Hematopoietic multipotent progenitor cell treated with erythropoietin and hydrocortisone succinate and interleukin-3 and kit ligand, for 17 days (in vitro differentiated cells): Measurements from ENCODE around the gene CCDC137.

Experiments used
- DNase-seq: peaks from one replicate; pipeline ENCODE4 v3.0.0-alpha.2; 2015; ENCODE audit warnings: low spot score

Gene CCDC137

GRCh38 chr17:81702934-81703746, 36.6 kb downstream of the CCDC137 start, which contains the start of gene MRPL12:
TSS of gene MRPL12 (plus strand) at chr17:81703367. CDS start at chr17:81703502, 135 bp downstream.
- DNase-seq = peak; percentile 92

- no peak for DNase-seq
These were observed 37.5 kb downstream of the CCDC137 start for GRCh38 chr17:81703747-81704654.

DNA sequence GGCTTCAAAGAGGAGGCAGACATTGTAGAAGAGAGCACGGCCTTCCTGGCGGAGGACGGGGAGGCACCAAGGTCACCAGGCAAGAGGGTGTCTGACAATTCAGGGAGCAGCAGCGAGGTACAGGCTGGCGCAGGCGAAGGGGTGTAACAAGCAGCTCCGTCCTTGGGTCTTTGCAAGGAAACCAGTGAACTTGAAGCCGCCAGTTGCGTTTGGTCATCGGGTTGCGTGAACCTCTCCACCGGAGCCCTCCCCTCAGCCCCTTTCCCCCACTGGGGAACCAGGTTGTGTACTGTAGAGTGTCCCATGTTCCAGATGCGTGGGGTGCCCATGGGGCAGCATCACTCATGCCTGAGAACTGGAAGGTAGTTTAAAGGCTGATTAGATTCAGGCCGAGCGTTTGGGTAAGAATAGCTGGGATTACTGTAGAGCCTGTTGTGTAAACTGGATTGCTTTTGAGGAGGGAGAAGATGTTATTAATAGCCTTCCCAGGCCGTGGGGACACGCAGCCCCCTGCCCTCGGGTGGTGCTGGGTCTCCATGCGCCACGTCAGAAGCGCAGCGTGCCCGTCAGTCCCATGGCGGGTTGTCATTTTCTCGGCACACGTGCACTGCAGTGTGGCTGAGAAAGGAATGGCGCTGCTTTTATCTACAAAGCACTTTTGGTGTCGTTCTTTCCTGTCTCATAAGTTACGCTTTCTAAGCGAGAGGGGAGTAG, 39.1 kb downstream of the CCDC137 start:
- no peak for DNase-seq

GRCh38 chr17:81706232-81706611, 39.7 kb downstream of the CCDC137 start:
- no peak for DNase-seq

- DNase-seq = no peak
These were observed 40.5 kb downstream of the CCDC137 start for GRCh38 chr17:81706757-81707624.

GRCh38 chr17:81707725-81708646, 41.4 kb downstream of the CCDC137 start:
- DNase-seq = no peak

GRCh38 chr17:81708739-81709185, 42.2 kb downstream of the CCDC137 start:
- no peak for DNase-seq

DNA sequence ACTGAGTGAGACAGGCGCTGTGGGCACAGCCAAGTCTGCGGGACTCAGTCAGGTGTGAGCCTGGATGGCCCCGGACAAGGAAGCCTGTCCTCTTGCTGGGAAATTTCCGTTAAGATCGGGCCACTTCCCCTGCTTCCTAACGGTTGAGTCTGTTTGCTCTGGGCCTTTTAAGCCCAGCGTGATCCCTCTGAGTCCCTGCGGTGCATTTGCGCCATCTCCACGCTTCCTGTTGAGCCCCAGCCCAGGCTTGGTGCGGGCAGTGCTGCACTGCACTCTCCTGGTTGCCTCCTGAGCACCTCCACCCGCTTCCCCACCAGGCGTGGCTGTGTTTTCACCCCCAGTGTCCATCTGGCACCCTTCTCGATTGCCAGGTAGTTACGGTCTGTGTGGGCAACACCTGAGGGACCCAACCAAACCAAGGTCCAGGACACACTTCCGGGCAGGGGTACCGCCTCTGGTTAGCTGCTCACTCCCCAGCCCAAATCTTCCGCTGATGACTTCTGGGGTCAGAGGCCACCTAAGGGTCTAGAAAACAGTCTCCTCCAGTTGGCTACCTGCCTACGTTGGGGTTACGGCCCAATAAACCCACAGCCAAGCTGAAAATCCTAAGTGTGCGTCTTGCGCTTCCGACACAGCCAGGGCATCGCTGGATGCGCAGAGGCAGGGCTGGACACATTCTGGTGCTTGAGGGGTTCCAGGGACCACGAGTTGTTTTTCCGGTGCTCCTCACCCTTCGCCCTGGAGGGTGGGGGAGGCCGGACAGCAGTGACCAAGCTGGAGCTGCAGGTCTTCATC, 44.2 kb downstream of the CCDC137 start:
- no peak for DNase-seq

- DNase-seq = peak; percentile 73
These were observed 45.4 kb downstream of the CCDC137 start, which contains the start of gene SLC25A10 for GRCh38 chr17:81711814-81712467. TSS of gene SLC25A10 (plus strand) at chr17:81712284. CDS start at chr17:81712427, 143 bp downstream.

GRCh38 chr17:81712468-81713003, 46.0 kb downstream of the CCDC137 start:
- DNase-seq = no peak

GRCh38 chr17:81713004-81713555, 46.5 kb downstream of the CCDC137 start:
- DNase-seq = no peak

GRCh38 chr17:81713556-81714411, 47.2 kb downstream of the CCDC137 start:
- no peak for DNase-seq

- DNase-seq = no peak
These were observed 48.0 kb downstream of the CCDC137 start for GRCh38 chr17:81714412-81715106.

- DNase-seq = no peak
These were observed 48.8 kb downstream of the CCDC137 start for GRCh38 chr17:81715107-81715871.

DNA sequence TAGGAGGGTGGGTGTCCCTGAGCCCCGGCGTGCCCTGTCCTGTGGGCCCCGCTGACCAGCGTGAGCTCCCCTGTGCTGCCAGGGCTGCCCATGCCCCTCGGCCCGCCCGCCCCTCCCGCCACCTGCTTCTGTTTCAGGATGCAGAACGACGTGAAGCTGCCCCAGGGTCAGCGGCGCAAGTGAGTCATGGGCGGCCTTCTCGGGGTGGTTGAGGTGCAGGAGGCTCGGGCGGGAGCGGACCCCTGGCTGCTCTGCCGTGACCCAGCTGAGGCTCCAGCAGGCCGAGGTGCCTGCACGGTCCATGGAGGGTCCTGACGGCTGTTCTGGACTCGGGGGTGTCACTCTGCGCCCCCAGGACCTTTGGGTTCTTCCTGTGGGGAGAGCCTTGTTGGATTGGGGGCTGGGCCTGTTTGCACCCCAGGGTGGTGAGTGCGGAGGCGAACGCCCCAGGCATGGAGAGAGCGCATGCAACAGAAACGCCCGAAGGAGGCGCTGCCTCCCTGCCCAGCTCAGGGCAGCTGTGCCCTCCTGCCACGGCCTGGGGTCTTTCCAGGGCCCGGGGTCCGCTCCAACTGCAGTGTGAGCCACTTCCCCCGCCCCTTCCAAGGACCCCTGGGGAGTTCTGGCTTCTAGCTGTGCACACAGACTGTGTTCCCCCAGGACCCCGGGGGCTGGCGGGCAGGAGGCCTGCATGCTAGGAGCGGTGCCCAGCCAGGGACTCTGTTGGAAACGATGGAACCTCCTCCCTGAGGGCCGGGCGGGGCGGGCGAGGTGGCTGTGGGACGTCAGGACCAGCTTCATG, 49.5 kb downstream of the CCDC137 start:
- DNase-seq = no peak
